Measurements from ENCODE around the gene TSEN2.

Gene TSEN2

DNA sequence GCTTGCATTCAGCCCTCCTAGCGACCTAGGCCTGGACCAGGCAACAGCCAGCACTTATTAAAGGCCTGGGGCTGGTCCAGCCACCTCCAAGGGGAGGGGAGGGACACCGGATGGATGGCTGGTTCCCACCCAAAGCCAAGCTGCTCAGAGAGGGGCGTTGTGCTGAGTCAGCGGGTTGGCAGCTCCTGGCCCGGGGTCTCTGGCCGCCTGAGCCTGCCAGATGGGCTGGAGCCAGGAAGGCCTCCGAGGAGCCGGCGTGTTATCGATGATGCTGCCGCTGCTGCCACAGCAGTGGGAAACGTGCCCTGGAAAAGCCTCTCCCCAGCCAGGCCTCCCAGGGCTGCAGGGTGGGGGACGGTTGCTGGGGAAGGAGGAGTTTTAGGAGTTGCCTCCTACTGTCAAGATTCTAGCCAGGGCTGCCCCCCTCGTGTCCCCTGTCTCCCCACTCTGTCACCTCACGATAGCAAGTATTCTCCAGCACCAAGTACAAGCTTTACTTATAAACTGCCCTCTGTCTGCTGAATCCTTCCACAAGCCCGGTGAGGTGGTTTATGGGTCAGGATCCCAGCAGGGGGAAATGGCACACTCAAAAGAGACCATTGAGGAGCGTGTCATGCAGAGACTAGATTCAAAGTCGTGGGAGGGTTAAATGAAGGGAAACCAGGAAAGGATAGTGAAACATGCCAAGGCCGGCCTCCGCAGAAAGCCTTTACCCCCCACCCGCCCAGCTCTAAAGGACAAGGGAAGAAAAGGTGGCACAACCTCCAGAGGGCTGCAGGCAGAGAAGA is 43.2 kb upstream of the TSEN2 start:
- POLR2A ChIA-PET, result no interaction called here
- no peak for DNase-seq (ENCODE audit: extremely low spot score)
- CTCF ChIA-PET, result interaction anchor here (1.3 kb wide), 1 partner anchor 39 kb away, joined by 4 read pairs; no protein-coding TSS in a partner anchor
- TF ChIP-seq, protein P1, sequence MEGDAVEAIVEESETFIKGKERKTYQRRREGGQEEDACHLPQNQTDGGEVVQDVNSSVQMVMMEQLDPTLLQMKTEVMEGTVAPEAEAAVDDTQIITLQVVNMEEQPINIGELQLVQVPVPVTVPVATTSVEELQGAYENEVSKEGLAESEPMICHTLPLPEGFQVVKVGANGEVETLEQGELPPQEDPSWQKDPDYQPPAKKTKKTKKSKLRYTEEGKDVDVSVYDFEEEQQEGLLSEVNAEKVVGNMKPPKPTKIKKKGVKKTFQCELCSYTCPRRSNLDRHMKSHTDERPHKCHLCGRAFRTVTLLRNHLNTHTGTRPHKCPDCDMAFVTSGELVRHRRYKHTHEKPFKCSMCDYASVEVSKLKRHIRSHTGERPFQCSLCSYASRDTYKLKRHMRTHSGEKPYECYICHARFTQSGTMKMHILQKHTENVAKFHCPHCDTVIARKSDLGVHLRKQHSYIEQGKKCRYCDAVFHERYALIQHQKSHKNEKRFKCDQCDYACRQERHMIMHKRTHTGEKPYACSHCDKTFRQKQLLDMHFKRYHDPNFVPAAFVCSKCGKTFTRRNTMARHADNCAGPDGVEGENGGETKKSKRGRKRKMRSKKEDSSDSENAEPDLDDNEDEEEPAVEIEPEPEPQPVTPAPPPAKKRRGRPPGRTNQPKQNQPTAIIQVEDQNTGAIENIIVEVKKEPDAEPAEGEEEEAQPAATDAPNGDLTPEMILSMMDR (IDR thresholded peaks at IDR 0.05; ENCODE audit: control extremely low read depth, extremely low read depth, low read depth, missing control alignments), result no peak

DNA sequence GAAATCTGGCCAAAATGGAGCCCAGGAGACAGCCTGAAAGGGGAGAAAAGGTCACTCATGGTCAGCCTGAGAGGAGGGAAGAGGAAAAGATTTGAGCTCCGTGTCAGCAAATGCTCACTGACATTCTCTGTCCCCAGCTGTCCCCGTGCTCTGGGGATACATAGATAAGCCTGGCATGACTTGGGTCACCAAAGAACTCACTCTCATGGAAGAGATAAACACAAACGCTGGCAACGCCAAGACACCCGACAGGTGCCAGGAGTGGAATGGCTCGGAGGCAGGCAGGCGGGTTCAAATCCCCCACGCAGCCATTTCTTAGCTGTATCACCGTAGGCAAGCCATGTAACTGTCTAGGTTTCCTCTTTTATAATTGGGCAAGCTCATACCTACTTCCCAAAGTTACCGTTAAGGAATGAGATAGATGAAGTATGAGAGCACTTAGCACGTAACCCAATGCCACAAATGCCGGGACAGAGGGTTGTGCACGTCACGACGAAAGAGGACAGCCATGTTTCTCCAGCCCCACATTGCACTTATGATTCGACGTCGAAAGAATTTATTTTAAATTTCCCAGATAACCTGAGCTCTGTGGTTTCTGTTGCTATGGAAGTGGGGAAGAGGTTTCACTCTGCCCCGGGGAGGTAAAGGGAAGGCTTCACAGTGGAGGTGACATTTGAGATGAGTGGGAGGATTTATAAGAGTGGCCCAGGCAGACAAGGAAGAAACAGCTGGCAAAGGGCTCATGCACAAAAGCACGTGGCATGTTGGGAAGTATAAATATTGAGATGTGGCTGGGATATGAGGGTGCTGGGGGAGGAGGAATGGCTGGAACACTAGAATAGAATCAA is 41.4 kb upstream of the TSEN2 start:
- ChIA-PET CTCF (no interaction called here), POLR2A (no interaction called here)
- no peak for DNase-seq (ENCODE audit: extremely low spot score)
- TF ChIP-seq, protein P1 (IDR thresholded peaks at IDR 0.05; ENCODE audit: control extremely low read depth, extremely low read depth, low read depth, missing control alignments), result no peak

DNA sequence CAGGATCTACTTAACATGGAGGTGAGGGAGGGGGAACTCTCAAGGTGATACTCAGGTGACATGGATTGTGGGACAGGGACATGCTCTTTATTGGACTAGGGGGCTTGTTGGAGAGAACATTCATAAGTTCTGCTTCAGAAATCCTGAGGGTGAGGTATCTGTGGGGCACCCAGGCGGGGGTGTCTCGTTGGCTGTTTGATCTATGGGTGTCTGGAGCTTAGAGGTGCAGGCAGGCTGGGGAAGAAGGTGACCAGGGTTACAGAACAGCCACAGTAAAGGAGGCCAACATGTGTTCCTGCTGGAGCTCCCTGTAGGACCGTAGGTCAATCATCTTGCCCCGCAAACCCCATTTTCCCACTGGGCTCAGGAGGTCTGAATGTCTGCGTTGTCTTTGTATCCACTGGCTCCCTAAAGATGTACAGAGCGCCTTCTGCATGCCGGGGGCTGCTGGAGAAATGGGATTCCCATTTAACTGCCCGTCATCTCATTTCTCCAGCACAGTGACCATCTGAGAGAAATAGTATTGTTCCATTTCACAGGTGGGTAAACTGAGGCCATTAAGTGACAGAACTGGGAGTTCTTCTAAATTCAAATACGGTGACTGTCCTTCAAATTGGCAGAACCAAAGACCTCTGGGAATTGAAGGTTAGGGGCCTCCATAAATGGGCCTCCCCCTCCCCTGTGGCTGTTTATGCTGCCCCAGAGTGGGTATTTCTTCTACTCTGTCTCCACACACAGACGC is 40.3 kb upstream of the TSEN2 start:
- POLR2A ChIA-PET, result no interaction called here
- no peak for DNase-seq (ENCODE audit: extremely low spot score)
- CTCF ChIA-PET, result no interaction called here
- TF ChIP-seq, protein P1 (IDR thresholded peaks at IDR 0.05; ENCODE audit: control extremely low read depth, extremely low read depth, low read depth, missing control alignments), result no peak

DNA sequence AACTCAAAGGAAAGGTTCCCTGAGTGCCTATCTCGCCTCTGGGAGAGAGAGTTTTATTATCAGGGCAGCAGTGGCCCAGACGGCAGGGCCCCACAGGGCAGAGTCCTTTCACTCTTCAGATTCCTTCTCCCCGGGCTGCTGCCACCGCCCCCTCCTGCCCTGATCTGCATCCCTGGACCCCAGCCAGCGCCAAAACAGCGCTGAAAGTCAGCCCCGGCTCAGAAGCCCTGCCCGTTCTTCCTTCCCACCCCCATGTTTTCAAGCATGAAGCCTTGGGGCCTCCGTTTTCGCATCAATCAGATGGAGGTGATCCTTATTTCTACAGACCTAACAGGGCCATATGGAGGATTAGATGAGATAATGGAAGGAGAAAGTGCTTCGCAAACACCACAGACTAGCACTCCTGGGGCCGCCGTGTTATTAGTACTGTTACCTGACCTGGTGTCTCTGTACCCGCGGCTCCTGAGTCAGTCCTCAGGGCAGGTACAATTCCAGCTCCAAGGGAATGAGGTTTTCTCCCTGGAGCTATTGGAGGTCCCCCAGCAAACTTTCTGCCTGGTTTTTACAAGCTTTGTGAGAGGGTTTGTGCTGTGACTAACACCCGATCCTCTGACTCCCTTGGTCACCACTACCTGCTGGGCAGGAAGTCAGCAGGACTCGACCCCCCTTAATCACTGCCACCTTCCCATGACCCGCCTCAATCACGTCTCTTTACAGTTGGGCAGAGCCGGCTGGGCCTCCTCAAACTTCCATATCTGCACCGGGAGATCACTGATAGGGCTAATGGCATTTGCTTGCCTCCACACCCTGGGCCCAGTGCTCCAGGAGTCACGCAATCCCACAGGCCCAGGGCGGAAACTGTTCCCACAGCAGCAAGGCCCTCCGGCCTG is 39.5 kb upstream of the TSEN2 start:
- DNase-seq (ENCODE audit: extremely low spot score), result no peak
- TF ChIP-seq, protein P1 (IDR thresholded peaks at IDR 0.05; ENCODE audit: control extremely low read depth, extremely low read depth, low read depth, missing control alignments), result no peak
- ChIA-PET CTCF (no interaction called here), POLR2A (no interaction called here)

DNA sequence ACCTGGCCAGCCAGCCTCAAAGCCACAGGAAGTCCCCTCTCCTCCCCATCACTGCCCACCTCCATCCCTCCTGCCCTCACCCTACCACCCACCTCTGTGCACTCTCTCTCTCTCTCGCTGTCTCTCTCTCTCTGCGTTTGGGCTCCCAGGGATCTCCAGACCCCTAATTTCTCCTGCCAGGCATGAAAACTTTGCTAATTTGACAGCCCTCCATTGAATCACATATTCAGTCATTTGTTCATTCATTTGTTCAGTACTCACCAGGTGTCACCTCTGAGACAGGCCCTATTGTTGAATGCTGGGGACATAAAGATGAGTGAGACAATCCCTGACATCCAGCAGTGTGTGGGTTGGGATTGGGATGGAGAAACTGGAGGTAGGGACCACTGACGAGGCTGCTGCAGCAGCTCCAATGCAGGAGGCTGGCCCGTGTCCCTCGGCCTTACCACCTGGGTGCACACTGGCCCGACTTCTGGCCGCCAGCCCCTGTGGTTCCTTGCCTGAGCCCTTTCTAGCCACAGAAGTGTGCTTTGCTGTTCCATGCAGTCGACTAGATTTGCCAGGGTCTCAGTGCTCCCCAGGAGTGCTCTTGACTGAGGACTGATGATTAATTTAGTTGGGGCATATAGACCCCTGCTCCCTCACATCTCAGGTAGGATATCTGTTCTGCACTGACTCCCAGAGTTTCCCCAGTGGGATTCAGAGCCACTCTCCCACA is 38.6 kb upstream of the TSEN2 start:
- TF ChIP-seq, protein P1 (IDR thresholded peaks at IDR 0.05; ENCODE audit: control extremely low read depth, extremely low read depth, low read depth, missing control alignments), result no peak
- no peak for DNase-seq (ENCODE audit: extremely low spot score)
- ChIA-PET CTCF (no interaction called here), POLR2A (no interaction called here)

Measured in GM10248 (cell line).